GM19395 (cell line): Measurements from ENCODE around the gene THEMIS.
"Not testable (repeated sequence)": the region's sequence is repeated elsewhere in the genome, so short reads cannot be mapped to it uniquely, and the experiment has no call there.

ENCODE experiments used
- ATAC-seq: cut with Tn5 transposase; IDR thresholded peaks from one replicate; pipeline ENCODE4 v1.9.1; 2021; ENCODE audit warnings: mild to moderate bottlenecking, moderate library complexity; ENCODE audit not compliant: unreplicated experiment

The THEMIS gene

GRCh38 chr6:127811900-127812570 lies 88.8 kb downstream of the THEMIS start:
- ATAC-seq: no peak

GRCh38 chr6:127807806-127808517 lies 92.9 kb downstream of the THEMIS start:
- ATAC-seq: no peak

GRCh38 chr6:127796713-127797112 lies 104.1 kb downstream of the THEMIS start:
- ATAC-seq: no peak

GRCh38 chr6:127794405-127794804 lies 106.5 kb downstream of the THEMIS start:
- no peak for ATAC-seq

- ATAC-seq: no peak
These were observed 107.5 kb downstream of the THEMIS start for GRCh38 chr6:127793396-127793795.

- no peak for ATAC-seq
These were observed 108.2 kb downstream of the THEMIS start for GRCh38 chr6:127792616-127793015.

- ATAC-seq: no peak
These were observed 108.9 kb downstream of the THEMIS start for GRCh38 chr6:127791779-127792528.

GRCh38 chr6:127790571-127790970 lies 110.3 kb downstream of the THEMIS start:
- ATAC-seq: no peak

GRCh38 chr6:127786109-127786508 lies 114.7 kb downstream of the THEMIS start:
- no peak for ATAC-seq

- ATAC-seq: no peak
These were observed 116.4 kb downstream of the THEMIS start for GRCh38 chr6:127784468-127784867.

- ATAC-seq: not testable (repeated sequence)
These were observed 119.1 kb downstream of the THEMIS start for GRCh38 chr6:127781636-127782272.

GRCh38 chr6:127776320-127776719 lies 124.5 kb downstream of the THEMIS start:
- ATAC-seq: no peak

- ATAC-seq: no peak
These were observed 125.5 kb downstream of the THEMIS start for GRCh38 chr6:127775371-127775770.

- ATAC-seq: no peak
These were observed 132.1 kb downstream of the THEMIS start for GRCh38 chr6:127768745-127769144.

GRCh38 chr6:127768223-127768622 lies 132.6 kb downstream of the THEMIS start:
- ATAC-seq: no peak

- ATAC-seq: no peak
These were observed 134.9 kb downstream of the THEMIS start for GRCh38 chr6:127765949-127766348.

GRCh38 chr6:127762284-127762683 lies 138.6 kb downstream of the THEMIS start:
- no peak for ATAC-seq

GRCh38 chr6:127761084-127761483 lies 139.8 kb downstream of the THEMIS start:
- ATAC-seq: no peak

- no peak for ATAC-seq
These were observed 151.8 kb downstream of the THEMIS start for GRCh38 chr6:127749095-127749494.

GRCh38 chr6:127748290-127748689 lies 152.6 kb downstream of the THEMIS start:
- no peak for ATAC-seq

- ATAC-seq: no peak
These were observed 162.4 kb downstream of the THEMIS start for GRCh38 chr6:127738423-127738822.
